GM18870 (cell line): ENCODE measurements around the gene NRROS.

ENCODE experiments used
- ATAC-seq: cut with Tn5 transposase; IDR thresholded peaks from one replicate; pipeline ENCODE4 v1.9.1; 2021; ENCODE audit warnings: moderate library complexity; ENCODE audit not compliant: unreplicated experiment

Gene NRROS

DNA sequence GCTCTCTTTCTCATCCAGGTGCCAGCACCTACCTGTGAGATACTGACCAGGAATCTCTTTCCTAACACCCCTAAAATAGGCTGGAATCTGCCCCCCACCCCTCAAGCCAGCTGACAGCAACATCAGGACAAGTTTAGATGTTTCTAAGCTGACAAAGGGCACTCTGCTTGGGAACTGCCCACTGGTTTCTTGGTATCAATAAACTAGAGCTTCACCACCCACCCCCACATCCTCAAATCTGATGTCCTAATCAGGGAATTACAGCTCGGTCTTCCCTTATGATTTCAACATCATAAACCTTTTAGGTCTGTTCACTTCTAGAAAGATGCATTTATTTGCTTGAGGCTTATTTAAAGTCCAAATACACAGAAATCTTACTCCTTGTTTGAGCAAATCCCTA is 37.9 kb downstream of the NRROS start:
- ATAC-seq = no peak

DNA sequence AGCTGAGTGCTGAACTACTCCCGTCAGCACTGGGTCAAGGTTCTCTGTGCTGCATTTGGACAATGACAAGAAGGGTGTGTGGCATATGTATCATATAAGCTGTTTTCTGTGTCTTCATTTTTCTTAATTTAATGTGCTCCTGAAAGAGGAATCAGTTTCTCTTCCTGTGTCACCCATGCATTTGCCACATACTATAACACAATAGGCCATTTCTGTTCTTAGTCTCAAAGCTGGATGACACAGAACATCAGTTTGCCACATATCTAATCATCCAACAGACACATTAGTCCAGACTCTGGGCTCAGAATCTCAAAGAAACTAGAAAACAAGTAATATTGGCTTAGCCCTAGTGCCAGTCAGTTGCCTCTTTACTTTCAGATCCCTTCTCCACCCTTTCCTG is 38.4 kb downstream of the NRROS start:
- ATAC-seq = no peak

DNA sequence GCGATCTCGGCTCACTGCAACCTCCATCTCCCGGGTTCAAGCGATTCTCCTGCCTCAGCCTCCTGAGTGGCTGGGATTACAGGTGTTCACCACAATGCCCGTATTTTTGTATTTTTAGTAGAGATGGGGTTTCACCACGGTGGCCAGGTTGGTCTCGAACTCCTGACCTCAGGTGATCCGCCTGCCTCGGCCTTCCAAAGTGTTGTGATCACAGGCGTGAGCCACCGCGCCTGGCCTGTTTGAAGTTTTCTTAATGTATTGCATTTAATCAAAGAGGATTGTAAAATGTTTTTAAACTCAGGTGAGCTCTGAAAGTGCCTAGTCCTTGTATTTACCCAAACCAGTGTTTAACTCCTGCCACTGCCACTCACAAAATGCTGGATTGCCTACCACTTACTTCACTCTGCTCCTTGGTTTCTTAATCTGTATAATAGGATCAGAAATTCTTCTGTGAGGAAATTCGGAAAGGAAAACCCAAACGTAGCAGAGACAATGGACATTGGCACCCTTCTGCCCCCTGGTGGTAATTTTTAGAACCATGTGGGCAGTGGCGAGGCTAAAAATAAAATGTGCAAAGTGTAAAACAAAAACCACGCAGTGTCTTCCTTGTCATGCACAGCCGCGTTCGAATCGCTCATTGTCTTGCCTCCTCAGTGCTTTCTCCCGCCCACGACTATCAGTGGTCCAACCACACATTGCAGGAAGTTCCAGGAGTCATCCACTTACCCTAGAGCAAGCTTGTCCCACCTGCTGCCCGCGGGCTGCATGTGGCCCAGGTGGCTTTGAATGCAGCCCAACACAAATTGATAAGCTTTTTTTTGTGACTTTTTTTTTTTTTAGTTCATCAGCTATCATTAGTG is 45.3 kb downstream of the NRROS start:
- ATAC-seq = peak; percentile 65

DNA sequence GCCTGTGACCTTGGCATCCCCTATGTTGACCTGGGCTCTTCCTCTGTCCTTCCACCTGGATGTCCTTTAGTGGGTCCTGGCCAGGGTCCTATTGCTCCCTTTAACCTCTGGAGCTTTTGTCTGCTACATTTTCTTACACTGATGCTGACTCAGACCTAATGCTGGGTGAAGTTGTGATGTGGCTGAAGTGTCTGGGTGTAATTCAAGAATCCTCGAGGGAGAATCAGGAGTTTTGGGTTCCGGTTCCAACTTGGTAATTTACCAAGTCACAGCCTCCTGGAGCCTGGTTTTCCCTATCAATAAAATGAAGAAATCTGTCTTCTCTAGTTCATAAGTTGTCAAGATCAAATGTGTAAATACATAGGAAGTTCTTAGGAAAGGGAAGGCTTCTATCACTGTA is 46.9 kb downstream of the NRROS start:
- ATAC-seq = no peak

DNA sequence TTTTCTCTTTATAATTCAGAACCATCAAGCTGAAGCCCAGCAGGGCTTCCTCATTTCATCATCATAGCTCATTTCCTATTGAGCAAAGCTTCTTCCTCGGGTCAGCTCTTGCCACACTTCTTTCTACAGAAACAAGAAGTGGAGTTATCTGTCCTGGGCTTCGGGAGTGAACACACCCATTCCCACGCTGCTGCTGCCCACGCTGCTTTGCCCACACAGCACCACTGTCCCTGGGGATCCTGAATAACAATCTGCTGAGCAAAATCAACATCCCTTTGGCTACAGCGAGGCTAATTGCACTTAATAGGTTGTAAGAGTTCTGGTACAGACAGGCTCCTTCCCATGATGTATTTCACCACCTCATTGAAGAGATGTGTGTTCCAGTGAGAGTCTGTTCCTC is 48.9 kb downstream of the NRROS start:
- ATAC-seq = no peak

DNA sequence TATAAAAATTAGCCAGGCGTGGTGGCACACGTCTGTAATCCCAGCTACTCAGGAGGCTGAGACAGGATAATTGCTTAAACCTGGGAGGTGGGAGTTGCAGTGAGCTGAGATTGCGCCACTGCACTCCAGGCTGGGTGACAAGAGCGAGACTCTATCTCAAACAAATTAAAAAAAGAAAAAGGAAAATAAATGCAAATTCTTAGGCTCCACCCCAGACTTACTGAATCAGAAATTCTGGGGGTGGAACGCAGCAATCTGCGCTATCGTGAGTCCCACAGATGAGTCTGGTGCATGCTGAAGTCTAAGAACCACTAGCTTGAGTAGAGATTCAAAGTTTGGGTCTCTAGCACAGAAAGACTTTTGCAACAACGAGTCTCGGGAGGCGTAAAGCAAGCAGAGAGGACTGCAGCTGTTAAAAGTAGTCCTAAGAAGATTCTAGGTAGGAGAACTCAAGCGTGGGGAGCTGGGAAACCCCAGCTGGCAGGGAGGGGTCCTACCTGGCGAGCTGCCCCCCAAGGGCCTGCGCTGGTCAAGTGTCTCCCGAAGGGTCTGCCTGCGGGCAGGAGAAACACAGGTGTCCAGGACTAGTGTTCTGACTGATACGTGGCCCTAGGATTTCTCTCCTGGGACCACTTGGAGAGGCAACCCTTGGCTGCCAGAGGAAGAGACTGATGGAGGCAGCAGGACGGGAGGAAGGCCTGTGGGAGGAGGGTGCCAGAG is 50.6 kb downstream of the NRROS start:
- ATAC-seq = no peak

DNA sequence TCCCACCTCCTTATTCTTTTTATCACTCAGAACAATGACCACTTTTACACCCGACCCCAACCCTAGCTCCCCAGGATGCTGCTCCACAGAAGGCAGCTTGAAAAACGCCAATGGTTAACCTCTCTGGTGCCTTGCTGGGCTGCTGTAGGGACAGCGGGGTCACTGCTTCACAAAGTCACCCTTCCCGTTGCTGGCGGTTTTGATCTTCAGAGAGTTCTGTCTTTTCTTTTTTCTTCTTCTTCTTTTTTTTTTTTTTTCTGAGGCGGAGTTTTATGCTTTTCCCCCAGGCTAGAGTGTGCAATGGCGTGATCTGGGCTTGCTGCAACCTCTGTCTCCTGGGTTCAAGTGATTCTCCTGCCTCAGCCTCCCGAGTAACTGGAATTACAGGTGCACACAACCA is 51.9 kb downstream of the NRROS start:
- no peak for ATAC-seq

DNA sequence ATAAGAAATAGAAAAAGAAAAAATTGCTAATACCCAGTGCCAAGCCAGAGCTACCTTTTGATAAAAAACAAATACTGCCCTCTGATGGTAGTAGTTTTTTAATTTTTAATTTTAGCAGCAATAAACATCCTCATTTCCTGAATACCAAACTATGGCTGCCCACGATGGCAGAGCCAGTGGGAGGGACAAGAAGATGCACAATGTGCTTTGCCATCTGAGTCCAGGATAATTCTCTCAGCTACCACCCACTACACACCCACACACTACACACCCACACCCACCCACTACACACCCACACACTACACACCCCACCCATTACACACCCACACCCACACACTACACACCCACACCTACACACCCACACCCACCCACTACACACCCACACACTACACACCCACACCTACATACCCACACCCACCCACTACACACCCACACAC is 54.7 kb downstream of the NRROS start:
- no peak for ATAC-seq

DNA sequence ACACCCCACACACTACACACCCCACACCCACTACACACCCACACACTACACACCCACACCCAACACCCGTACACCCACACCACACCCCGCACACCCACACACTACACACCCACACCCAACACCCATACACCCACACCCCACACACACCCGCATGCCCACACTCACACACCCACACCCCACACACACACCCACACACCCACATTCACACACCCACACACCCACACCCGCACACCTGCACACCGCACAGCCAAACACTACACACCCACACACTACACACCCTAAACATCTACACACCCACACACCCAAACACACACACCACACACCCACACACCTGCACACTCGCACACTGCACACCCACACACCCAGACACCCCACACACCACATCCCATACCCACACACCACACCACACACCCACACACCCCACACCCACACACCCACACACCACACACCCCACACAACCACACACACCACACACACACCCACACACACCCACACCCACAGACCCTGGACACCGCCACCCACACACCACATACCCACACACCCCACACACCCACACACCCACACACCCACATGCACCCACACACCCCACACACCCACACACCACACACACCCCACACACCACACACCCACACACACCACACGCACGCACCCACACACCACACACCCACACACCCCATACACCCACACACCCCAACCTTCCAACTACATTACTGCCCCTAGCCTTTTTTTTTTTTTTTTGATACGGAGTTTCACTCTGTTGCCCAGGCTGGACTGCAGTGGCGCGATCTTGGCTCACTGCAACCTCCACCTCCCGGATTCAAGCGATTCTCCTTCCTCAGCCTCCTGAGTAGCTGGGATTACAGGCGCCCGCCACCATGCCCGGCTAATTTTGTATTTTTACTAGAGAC is 55.7 kb downstream of the NRROS start:
- ATAC-seq = no peak

DNA sequence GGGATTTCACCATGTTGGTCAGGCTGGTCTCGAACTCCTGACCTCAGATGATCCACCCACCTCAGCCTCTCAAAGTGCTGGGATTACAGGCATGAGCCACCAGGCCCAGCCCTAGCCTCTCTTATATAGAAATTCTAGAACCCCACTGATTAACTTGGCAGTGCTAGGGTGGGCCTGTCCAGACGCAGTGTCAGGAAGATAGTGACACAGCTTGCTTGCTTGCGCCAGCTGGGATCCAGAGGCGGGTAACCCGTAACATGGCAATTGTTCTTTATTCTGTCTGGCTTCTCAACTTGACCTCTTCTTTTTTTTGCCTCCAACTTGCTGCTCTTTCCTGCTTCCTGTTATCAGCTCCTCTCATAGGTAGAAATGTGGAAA is 56.3 kb downstream of the NRROS start:
- no peak for ATAC-seq

DNA sequence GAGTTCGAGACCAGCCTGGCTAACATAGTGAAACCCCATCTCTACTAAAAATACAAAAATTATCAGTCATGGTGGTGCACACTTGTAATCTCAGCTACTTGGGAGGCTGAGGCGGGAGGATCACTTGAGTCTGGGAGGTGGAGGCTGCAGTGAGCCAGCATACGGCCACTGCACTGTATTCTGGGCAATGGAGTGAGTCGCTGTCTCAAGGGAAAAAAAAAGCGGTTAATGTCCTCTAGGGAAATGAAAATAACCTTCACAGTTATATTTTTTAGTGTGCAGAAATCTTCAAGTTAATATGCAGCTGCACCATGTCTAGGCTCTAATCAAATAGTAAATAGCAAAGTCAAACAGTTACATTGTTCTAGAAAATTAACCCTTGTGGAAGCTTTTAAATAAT is 57.8 kb downstream of the NRROS start:
- no peak for ATAC-seq

DNA sequence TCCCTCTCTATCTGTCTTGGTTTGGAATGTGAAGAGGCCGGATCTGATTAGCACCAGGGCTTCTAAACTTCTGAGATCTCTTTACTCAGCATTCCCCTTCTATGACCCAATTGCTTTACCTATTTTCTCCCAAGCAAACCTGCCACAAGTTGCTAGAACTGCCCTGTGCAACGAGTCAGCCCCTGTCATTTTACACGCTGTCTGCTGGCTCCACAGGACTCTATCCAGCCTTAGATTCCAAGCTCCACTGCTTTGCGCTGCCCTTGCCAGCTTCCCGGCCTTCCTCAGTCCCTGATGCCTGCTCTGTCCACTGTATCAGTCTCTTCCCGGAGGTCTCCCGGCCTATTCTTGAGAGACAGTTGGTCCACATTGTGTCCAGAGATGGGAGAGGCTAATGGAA is 60.3 kb downstream of the NRROS start:
- ATAC-seq = no peak

DNA sequence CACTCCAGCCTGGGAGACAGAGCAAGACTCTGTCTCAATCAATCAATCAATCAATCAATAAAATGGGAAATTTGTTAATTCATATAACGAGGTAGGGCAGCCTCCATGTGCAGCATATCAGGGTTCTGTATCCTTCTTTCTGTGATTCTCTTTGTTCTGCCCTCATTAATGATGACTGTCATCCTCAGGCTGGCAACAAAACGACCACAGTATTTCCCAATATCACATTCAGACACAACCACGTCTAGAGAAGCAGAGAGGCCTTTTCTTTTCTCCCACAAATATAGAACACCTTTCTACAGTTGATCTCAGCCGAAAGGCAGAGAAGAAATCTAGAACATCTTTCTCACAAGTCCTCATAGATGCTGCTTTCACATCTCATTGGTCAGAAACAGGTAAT is 61.3 kb downstream of the NRROS start:
- ATAC-seq = no peak

DNA sequence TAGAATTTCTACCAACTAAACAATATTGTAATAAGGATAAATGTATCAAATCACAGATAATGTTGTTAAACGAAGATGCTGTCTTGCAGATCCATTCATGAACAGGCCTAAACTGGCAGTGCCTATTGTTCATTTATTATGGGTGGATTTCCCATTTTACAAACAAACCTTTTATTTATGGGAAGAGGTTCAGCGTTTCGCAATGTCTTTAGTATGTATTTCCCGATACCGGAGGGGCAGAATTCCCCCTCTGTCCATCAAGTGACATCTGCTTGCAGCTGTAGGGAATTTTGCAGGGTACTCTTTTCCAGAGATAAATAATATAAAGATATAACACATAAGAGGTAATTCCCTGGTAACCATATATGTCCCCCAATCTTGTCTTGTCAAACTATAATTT is 66.8 kb downstream of the NRROS start:
- no peak for ATAC-seq

DNA sequence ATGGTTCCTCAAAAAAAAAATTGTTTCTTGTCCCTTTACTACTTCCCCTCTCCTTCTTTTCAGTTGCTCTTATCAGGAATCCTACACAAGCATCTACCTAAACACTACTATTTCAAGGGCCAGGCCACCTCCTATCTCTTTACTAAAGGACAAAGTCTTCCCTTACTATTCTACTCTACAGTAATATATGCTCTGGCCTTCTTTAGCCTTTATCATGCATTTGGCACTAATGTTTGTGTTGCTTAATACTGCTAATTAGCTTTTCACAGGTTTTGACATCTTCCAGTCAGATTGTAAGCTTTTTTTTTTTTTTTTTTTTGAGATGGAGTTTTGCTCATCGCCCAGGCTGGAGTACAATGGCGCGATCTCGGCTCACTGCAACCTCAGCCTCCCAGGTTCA is 67.2 kb downstream of the NRROS start:
- ATAC-seq = no peak

DNA sequence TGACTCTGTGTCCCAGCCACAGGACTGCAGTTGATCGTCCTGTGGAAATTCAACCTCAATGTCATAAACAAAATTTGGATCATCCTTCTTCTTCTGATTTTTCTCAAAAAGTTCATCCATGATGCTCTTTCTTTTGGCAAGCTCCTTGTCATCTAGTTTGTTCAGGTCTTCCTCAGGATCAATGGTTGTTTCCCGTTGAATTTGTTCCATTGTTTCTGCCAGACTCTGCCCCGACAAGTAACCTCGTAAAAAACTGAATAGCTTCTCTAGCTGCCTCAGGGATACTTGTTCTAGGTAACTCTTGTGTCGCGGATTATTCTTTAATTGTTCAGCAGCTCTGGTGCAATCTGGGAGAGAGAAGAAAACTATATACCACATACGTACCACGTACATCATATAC is 68.1 kb downstream of the NRROS start:
- ATAC-seq = no peak

DNA sequence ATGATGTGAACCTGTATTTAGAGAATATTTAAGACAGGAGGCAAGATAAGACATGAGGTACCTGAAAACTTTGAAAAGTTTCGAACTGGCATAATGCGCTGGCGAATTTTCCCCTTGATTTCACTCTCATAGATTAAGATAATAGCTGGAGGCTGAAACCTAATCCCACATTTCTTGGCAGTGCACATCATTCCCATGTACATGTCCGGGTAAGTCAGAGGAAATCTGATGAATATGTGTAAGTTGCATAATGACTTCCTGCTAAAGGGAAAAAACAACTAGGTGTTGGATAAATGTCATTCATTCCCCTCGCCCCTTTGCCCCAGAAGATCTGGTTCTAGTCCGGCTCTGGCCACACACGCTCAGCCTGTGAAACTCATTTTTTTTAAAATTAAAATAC is 69.0 kb downstream of the NRROS start:
- ATAC-seq = no peak
